H54 (cell line): ENCODE results near the gene SLC17A9.

Experiments used
- DNase-seq: peaks from one replicate; pipeline ENCODE4 v3.0.0; 2011; ENCODE audit warnings: low spot score, mixed read lengths; ENCODE audit not compliant: insufficient read length
- FAIRE-seq: peaks from 3 replicates; lab custom pipeline; 2011; peaks lifted over from hg19 to GRCh38; lab: Jason Lieb, UNC
- POLR2A ChIP-seq: IDR thresholded peaks from 2 replicates; pipeline ENCODE4 v1.6.1; 2011; ENCODE audit warnings: low read depth, mild to moderate bottlenecking, low read length

Gene SLC17A9

GRCh38 chr20:62979310-62979709 lies 26.8 kb downstream of the SLC17A9 start:
- no peak for FAIRE-seq
- TF ChIP-seq POLR2A, result no peak
- no peak for DNase-seq

- no peak for FAIRE-seq
- no peak for DNase-seq
- no peak for TF ChIP-seq POLR2A
These were observed 27.4 kb downstream of the SLC17A9 start for GRCh38 chr20:62979876-62980373.

DNA sequence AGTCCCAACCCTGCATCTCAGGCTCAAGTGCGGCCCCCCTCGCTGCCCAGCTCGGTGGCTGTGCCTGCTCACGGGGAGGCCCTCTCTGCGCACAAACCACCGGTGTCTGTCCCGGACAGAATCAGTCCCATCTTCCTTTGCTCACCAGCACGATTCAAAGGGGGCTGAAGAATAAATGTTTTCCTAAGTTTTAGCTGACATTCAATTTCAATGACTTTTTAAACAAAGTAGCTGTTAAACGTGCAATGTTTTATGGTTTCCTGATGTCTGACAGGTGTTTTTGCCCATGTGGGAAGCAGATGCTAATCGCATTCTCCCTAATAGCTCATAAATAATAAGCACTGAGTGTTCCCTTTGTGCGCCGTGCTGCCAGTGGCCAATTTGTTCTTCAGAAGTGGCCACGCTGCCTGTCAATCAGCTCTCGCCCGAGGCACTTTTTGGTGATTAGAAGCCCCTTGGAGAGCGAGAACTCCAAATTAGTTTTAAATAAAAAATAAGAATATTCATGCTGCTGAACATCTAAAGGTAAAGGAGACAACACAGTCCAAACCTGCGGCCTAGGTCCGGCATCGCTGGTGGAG lies 28.0 kb downstream of the SLC17A9 start:
- FAIRE-seq (no peak), DNase-seq (no peak)
- TF ChIP-seq POLR2A, result no peak

DNA sequence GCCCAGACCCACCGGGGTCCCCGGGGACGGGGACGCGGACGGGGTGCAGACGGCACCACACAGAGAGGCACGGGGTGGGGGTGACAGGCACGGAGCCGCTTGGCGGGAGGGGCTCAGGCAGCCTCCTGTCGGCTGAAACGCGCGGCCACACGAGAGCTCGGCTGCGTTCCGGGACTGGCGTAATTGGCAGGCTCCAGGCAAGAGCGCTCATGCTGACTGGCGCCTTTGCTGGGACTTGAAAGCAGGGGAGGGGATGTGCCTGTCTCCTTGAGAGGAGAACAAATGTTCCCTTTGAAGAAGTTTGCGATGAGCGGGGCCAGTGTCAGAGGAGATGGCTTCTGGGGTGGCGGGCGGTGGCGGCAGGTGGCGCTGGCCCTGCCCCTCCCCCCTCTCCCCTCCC lies 28.5 kb downstream of the SLC17A9 start:
- DNase-seq, result no peak
- TF ChIP-seq POLR2A, result no peak
- no peak for FAIRE-seq

GRCh38 chr20:62982124-62983075 lies 29.9 kb downstream of the SLC17A9 start:
- no peak for TF ChIP-seq POLR2A
- no peak for FAIRE-seq
- no peak for DNase-seq

GRCh38 chr20:62983210-62983609 lies 30.7 kb downstream of the SLC17A9 start:
- DNase-seq (no peak), FAIRE-seq (no peak)
- no peak for TF ChIP-seq POLR2A

DNA sequence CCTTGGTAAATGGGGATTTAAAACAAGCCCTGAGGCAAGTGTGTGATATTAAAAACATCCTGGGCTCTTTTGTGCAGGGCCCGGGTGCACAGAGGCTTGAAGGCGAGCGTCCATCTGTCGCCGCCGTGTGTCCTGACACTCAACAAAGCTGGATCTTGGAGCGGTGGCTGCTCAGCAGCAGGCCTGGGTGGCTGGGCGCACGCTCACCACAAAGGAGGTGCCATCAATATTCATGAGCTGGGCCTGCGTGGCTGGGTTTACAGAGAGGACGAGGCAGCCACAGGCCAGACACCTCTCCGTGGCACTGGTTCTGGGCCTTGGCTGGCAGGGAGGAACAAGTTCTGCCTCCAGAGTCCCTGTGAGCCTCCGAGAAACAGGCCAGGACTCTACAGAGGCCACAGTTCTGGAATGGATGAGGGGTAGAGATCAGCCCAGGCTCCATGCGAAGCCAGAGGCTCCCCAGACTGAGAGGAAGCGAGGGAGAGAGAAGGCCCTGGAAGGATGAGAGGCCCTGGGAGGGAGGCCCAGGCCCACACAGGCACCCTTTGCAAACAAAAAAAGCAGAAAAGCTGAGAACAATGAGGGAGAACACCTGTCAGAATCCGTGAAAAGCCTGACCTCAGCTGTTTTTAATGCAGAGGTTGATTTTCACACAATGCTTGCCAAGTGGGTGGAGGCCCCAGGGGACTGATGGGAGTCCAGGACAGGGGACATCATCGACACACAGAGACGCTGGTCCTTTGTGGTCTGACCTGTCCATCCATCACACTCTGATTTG lies 32.3 kb downstream of the SLC17A9 start:
- no peak for TF ChIP-seq POLR2A
- FAIRE-seq (no peak), DNase-seq (no peak)

DNA sequence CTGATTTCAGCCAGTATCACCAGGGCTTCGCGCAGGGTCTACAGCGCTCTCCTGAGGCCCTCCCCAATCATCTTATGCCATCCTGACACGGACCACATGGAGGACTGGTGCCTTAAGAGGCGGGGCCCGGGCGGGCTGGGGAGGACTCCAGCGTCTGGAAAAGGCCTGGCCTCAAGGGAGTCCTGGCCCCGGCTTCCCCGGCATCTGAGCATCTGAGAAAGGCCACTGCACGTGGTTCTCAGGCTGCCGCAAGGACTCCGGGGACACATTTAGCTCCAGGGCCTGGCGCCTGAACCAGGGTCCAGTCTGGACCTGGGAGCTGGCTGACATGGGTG lies 32.9 kb downstream of the SLC17A9 start:
- TF ChIP-seq POLR2A, result no peak
- FAIRE-seq, result no peak
- no peak for DNase-seq

DNA sequence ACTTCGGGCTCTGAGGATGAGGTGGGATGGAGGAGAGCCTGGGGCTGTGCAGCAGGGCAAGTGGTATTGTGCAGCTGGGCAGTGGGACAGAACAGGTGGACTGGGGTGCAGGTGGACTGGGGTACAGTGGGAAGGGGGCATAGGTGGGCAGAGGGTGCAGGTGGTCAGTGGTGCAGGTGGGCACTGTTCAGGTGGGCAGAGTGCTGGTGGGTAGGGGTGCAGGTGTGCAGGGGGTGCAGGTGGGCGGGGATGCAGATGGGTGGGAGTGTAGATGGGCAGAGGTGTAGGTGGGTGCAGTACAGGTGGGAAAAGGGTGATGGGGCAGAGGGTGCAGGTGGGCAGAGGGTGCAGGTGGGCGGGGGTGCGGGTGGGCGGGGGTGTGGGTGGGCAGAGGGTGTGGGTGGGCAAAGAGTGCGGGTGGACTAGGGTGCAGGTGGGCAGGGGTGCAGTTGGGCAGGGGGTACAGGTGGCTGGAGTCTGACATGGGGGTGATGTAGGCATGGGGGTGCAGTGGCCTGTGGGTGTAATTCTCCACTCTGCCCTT lies 33.8 kb downstream of the SLC17A9 start:
- TF ChIP-seq POLR2A, result no peak
- no peak for FAIRE-seq
- no peak for DNase-seq

DNA sequence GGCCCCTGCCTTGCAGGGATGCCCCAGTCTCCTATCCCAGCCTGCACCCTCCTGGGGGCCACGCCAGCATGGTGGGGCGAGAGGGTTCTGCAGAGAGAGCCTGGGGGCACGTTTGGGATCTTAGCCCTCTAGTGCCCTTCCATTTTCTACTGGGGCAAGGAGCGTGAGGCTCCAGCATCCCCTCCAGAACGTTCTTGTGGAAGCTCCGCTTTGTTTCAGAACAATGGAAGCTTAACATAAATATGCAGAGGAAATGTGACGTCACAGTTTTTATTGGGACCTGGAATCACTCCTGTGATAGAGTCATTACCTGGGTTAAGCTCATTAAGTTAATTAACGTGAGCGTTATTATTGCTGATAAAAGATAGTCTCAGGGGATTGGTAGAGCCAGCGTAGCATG lies 34.6 kb downstream of the SLC17A9 start:
- no peak for TF ChIP-seq POLR2A
- DNase-seq (no peak), FAIRE-seq (no peak)

GRCh38 chr20:62989201-62989601 lies 36.7 kb downstream of the SLC17A9 start:
- DNase-seq (no peak), FAIRE-seq (no peak)
- TF ChIP-seq POLR2A, result no peak

GRCh38 chr20:62990306-62990825 lies 37.9 kb downstream of the SLC17A9 start:
- DNase-seq (no peak), FAIRE-seq (no peak)
- TF ChIP-seq POLR2A, result no peak

GRCh38 chr20:62991196-62991807 lies 38.8 kb downstream of the SLC17A9 start:
- TF ChIP-seq POLR2A, result no peak
- no peak for DNase-seq
- no peak for FAIRE-seq

- FAIRE-seq (no peak), DNase-seq (no peak)
- no peak for TF ChIP-seq POLR2A
These were observed 39.4 kb downstream of the SLC17A9 start for GRCh38 chr20:62991863-62992262.
